NOMO-1 (cell line): ENCODE data around the gene HMOX1.

Experiments used
- DNase-seq, 2 experiments: peaks; one replicate each; lab custom pipeline; 2025; ENCODE audit not compliant: unreplicated experiment in 2 of 2; lab: John Stamatoyannopoulos, UW

HMOX1 gene

DNA sequence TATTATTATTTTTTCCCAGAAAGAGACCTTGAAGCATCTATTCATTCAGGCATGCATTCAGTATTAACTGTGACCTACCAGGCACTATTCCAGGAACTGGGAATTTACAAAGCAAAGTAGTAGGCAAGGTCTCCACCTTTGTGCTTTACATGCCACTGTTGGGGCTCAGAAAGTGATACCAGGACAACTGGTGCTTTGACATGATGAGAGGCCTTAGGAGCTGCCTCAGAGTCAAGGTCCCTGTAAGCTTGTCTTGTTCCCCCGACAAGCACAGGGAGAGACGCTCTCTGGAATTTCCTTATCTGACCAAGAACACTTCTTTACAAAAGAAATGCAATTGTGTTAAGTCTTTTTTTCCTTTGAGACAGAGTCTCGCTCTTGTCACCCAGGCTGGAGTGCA is 2.3 kb upstream of the HMOX1 start:
- DNase-seq: no peak

DNA sequence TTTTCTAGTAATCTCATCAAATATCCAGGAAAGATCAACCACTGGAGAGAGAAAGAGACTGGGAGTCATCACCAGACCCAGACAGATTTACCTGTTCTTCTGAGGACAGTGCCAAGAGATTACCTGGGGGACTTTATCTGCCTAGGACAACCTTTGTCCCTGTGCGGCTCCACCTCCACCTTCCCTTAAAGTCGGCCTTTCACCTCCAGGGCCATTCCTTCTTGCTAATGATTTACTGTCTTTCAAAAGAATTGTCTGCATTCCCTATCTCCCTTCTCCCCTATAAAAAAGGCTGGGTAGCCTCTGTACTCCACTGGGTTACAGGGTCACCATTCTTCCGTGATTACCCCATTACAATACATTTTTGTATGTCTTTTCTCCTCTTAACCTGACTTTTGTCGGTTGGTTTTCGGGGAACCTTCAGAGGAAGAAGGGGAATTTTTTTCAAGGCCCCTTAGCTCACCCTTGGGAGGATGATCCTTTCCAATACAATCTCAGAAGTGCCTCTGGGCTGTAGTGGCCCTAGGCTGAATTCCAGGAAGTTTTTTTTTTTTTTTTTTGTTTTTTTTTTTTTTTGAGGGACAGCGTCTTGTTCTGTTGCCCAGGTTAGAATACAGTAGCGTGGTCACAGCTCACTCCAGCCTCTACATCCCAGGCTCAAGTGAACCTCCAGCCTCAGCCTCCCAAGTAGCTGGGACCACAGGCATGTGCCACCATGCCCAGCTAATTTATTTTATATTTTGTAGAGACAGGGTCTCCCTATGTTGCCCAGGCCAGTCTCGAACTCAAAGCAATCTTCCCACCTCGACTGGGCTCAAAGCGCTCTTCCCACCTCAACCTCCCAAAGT is 1.5 kb upstream of the HMOX1 start:
- no peak for DNase-seq

DNA sequence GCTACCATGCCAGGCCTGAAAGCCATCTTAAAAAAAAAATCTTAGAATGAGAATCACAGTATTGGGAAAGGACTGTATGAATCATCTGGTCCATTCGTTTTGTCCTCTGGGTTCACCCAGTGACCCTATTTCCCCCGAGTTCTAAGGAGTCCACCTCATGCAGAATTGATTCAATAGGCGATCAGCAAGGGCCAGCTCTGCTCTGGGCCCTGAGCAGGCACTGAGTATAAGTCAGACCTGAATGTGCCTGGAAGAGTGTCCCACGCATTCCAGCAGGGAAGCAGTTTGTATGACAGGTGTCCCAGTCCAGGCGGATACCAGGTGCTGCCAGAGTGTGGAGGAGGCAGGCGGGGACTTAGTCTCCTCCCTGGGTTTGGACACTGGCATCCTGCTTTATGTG is 883 bp upstream of the HMOX1 start:
- DNase-seq: no peak

DNA sequence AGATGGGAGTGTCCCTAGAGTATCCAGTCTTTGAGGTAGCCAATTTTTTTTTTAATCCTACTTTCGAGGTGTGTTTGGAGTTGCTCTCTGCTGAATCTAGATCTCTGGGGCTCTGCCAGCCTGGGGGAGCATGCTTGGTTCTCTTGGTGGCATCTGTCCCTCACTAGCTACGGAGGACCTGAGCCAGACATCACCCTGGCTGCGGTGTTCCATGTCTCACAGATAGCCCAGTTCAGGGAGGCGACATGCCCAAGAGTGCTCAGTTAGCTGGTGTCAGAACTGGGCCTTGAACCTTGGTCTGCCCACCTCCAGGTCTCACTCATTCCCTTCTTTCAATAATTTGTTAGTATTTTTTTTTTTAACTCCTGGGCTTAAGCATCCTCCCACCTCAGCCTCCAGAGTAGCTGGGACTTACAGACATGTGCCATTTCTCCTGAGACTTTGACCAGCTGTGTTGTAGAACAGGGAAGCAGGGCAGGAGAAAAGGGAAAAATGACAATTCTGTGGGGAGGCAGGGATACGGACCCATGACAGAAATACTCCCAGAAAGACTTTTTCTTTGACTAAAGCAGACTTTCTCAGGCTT is 621 bp downstream of the HMOX1 start:
- DNase-seq: no peak

DNA sequence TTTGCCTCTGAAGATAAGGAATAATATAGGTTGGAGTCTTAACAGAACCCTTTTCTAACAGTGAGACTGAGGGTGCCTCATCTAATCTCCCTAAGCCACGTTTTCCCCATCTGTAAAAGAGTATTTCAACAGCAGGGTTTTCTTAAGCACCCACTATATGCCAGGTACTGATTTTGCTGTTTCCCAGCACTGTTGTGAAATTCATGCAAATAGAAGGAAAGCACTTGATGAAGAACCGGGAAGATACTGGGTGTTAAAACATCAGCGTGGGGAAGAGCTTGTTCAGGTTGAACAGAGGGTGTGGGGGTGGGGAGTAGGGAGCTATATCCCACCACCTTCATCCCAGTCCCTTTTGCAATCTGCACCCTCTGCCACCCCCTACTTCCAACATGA is 2.8 kb downstream of the HMOX1 start:
- DNase-seq: no peak

DNA sequence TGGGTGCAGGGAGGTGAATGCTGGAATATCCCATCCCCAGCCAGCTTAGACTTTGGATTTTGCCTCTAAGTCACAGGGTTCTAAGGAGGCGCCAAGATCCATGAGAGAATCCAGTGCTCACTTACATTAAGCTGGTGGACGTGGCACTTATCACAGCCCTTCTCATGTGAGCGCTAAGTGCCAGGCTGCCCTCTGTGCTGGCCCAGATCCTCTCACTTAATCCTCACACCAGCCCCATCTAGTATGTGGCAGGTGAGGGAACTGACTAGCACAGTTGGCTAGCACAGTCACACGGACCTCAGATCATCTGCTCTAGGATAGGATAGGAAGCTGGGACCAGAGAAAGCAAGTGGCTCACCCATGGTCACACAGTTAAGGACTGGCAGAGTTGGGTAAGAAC is 3.6 kb downstream of the HMOX1 start:
- no peak for DNase-seq

DNA sequence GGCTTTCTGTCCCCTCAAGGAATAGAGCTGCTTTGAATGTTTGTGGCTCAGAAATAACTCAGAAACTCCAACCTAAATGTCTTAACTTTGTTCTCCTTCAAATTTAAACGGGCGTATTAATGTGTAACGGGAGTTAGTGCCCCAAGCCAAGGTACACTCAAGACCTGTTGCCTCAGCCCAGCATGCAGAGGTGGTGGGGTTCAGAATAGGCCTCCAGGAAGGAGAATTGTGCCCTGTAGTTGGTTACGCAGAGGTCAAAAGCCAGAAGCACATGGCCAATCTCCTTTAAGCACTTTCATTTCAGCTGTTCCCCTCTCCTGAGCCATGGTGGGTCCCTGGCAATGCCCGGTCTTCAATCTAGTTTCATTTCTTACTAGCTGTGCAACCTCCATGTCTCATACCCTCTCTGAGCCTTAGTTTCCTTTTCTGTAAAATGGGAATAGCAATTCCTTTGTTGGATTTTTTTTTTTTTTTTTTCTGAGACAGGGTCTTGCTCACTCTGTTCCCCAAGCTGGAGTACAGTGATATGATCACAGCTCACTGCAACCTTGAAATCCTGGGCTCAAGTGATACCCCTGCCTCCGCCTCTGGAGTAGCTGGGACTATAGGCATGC is 4.2 kb downstream of the HMOX1 start:
- DNase-seq: no peak

DNA sequence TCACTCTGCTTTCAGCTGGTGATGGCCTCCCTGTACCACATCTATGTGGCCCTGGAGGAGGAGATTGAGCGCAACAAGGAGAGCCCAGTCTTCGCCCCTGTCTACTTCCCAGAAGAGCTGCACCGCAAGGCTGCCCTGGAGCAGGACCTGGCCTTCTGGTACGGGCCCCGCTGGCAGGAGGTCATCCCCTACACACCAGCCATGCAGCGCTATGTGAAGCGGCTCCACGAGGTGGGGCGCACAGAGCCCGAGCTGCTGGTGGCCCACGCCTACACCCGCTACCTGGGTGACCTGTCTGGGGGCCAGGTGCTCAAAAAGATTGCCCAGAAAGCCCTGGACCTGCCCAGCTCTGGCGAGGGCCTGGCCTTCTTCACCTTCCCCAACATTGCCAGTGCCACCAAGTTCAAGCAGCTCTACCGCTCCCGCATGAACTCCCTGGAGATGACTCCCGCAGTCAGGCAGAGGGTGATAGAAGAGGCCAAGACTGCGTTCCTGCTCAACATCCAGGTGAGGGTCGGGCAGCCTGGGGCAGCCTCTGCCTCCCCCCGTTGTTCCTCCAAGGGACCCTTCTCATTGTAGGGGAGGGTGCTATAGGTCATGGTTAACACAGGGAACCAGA is 5.9 kb downstream of the HMOX1 start:
- no peak for DNase-seq

DNA sequence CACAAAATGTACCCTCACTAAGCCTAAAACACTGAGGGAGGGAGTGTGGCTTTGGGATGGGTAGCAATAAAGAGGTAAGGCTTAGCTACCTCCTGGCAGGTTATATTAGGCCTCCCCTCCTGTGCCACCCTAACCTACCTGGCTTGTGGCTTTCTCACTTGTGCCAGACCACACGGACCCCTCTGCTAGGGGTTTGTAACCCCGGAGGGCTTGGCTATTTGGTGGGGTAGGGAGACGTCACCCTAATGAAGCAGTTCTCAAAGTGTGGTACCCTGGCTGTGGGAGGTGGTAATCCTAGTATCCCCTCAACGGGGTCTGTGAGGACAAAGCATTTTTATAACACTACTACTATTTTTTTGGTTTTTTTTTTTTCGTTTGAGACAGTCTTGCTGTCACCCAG is 10.0 kb downstream of the HMOX1 start:
- DNase-seq: no peak

DNA sequence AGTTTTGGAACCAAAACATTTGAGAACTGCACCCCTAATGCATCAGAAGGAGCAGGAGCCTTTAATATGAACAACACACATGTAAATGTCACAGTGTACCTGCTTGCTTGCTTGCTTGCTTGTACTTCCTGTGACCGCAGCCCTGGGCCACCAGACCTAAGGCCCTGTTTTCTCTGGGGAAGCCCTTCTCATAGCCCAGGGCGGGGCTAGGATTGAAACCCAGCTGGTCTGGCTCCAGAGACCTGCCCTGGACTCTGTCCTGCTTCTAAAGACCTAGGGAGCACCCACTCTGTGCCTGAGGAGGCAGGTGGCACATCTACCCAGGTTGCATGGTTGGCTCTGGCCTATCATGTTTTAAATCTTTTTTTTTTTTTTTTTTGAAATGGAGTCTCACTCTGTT is 11.5 kb downstream of the HMOX1 start:
- DNase-seq: no peak

DNA sequence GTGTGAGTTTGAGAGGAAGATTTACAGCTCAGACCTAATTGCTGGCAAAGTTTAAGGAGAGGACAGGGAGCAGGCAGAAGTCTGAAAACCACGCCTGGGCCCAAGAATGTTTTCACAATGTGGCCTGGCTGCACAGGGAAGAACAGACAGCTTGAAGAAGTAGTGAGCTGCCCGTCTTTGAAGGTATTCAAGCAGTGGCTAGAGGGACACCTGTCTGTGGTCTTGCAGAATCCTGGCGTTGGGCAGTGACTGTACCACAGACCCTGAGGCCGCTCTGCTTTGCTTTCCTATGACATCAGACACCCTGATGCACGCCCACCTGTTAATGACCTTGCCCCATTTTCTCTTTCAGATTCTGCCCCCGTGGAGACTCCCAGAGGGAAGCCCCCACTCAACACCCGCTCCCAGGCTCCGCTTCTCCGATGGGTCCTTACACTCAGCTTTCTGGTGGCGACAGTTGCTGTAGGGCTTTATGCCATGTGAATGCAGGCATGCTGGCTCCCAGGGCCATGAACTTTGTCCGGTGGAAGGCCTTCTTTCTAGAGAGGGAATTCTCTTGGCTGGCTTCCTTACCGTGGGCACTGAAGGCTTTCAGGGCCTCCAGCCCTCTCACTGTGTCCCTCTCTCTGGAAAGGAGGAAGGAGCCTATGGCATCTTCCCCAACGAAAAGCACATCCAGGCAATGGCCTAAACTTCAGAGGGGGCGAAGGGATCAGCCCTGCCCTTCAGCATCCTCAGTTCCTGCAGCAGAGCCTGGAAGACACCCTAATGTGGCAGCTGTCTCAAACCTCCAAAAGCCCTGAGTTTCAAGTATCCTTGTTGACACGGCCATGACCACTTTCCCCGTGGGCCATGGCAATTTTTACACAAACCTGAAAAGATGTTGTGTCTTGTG is 12.5 kb downstream of the HMOX1 start:
- DNase-seq: no peak

DNA sequence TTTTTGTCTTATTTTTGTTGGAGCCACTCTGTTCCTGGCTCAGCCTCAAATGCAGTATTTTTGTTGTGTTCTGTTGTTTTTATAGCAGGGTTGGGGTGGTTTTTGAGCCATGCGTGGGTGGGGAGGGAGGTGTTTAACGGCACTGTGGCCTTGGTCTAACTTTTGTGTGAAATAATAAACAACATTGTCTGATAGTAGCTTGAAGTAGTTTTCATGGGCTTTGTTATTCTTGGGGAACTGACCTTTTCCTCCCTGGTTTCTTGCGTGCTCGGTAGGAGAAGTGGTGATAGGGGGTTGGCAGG is 13.1 kb downstream of the HMOX1 start:
- no peak for DNase-seq

DNA sequence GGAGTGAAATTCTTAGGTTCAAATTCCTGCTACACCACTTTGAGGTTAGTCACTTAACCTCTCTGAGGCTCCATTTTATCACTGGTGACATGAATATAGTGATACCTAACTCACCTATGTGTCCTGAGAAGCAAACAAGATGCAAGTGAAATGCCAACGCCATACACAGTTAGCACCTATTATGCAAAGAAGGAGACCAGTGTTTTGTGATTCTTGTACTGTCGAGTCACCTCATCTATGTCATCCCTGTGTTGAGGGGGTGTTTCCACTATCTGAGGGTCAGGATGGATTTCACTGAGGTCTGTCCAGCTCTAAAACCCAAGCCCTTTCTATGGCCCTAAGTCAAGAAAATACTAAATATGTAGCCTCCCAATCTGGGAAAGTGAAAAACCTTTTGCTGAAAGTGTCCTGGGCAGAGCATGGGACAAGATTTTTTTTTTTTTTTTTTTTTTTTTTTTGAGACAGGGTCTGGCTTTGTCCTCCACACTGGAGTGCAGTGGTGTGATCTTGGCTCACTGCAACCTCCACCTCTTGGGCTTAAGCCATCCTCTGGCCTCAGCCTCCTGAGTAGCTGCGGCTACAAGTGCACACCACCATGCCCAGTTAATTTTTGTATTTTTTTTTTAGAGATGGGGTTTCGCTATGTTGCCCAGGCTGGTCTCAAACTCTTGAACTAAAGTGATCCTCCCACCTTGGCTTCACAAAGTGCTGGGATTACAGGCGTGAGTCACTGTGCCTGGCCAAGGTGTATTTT is 14.1 kb downstream of the HMOX1 start:
- DNase-seq: no peak

DNA sequence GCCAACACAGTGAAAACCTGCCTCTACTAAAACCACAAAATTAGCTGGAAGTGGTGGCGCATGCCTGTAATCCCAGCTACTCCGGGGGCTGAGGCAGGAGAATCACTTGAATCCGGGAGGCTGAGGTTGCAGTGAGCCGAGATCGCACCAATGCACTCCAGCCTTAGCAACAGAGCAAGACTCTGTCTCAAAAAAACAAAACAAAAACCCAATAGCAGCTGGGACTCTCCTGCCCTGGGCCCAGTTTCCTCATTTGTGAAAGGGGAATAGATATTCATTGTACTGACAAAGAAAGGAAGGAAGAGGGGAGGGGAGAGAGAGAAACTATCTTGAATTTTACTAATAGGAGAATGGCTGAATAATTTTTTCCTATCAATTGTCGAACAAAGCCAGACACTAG is 15.7 kb downstream of the HMOX1 start:
- peak; percentile 26 to 60 for DNase-seq

DNA sequence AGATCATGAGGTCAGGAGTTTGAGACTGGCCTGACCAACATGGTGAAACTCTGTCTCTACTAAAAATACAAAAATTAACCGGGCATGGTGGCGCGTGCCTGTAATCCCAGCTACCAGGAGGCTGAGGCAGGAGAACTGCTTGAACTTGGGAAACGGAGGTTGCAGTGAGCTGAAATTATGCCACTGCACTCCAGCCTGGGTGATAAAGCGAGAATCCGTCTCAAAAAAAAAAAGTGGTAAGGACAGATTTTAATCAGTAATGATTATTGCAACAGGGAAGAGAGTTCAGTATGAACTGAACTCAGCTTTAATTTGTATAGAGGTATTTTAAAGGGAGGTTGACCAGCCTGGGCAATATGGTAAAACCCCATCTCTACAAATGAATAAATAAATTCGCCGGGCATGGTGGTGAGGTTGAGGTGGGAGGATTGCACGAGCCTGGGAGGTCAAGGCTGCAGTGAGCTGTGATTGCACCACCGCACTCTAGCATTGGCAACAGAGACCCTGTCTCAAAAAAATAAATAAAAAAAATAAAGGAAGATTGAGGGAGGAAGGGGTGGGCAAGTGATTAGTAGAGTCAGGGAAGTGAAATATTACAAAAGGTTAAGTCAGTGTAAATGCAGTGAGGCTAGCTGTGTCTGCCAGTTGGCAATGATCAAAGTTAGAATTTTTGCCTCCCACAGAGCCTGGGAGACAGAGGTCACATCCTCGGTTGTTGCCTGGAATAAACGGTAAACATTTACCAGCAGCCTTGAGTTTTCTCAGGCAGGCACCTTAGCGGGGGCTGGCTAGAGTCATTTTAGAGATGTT is 16.4 kb downstream of the HMOX1 start:
- DNase-seq: no peak

DNA sequence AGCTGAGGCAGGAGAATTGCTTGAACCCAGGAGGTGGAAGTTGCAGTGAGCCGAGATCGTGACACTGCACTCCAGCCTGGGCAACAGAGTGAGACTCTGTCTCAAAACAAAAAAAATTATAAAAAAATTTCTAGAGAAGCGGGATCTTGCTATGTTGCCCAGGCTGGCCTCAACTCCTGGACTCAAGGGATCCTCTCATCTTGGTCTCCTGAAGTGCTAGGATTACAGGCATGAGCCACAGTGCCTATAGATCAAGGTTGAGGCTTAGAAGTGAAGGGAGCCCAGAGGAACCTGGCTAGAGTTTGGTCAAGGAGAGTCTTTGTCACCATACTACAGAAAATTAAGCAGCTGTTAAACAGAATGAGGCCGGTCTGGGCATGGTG is 17.7 kb downstream of the HMOX1 start:
- no peak for DNase-seq

DNA sequence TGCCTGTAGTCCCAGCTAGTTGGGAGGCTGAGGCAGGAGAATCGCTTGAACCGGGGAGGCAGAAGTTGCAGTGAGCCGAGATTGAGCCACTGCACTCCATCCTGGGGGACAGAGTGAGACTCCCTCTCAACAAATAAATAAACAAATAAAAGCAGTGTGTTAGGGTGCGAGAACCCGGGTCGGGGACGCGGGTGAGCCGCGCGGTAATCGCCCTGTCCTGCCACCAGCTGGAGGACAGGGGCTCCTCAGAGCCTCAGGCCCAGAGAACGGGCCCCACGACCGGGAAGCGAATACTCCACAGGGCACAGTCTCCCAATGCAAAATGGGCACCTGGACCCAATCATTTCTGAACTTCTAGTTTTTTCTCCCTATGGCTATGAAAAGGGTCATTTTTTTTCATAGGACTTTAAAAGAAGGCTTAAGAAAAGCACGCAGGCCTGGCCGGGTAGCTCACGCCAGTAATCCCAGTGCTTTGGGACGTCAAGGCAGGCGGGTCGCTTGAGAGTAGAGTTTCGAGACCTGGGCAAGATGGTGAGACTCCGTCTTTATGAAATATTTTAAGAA is 18.3 kb downstream of the HMOX1 start:
- no peak for DNase-seq

DNA sequence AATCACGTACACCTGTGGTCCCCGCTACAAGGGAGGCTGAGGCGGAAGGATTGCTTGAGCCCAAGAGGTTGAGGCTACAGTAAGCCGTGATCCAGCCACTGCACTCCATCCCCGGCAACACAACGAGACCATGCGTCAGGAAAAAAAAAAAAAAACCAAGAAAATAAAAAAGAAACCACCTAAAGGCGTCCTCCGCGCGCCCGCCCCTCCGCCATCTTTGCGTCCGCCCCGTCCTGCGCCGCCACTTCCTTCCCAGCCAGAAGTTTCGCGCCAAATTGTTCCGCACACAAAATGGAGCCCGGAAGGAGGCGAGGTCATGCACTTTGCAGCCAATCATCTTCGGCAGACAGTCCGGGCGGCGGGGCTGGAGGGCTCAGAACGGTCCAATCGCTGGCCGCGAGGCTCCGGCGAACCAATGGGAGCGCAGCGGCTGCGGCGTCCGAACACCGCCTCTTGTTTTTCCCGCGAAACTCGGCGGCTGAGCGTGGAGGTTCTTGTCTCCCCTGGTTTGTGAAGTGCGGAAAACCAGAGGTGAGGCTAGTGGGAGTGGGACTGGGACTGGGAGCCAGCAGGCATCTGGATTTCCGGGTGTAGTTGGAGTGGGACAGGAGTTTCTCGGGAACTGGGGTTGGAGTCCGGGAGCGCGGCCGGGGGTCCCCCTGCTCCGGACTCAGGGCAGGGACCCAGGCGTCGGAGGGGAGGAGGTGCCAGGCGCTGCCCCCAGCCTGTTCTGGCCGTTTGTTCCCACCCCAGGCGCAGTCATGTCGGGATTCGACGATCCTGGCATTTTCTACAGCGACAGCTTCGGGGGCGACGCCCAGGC is 19.0 kb downstream of the HMOX1 start, which contains the start of gene MCM5:
Gene MCM5, plus strand, starts transcription at position 463 of the 823 bp plus-strand sequence. Its CDS starts 299 bp downstream, at position 762.
- DNase-seq: peak; percentile 97 to 98
